ENCODE results near the gene KCNB1.

KCNB1 gene

DNA sequence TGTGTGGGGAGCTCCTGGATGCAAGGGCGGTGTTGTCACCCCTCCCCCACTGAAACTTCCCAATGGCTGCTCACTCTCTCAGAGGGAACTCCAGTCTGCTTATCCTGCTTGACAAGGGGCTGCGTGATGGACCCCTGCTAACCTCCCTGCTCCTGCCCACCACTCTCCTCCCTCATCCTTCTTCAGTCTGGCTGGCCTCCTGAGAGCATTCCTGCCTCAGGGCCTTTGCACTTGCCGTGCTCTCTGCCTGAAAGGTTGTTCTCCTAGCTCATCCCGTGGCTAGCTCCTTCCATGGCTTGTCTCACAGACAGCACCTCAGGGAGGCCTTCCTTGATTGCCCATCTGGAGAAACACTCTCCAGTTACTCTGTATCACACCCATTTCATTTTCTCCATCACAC is 130.7 kb downstream of the KCNB1 start:
- DNase-seq (ENCODE audit: low read depth), result no peak

DNA sequence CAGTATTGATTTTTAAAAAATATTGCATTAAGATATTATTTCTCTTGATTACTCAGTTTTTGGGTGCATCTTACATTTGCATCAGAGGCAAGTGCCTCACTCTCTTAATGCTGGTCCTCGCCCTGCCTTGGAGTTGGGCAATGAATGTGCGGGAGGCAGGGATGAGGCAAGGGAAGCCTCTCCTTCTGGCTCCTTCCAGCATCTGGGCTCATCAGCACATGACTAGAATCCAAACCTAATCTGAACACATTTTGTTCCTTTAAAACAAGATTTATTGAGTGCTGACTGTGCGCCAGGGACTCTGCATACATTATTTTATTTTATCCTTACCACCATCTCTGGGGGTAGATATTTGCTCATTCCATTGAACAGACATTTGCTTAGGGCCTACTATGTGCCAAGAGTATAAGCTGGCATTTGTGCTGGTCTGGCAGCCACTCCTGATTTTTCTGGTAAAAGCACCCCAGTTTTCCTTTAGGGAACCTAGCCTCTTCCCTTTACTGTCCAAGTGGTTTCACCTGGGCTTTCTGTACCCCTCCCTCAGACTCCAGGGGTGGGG is 132.7 kb downstream of the KCNB1 start:
- DNase-seq (ENCODE audit: low read depth), result peak; percentile 58

DNA sequence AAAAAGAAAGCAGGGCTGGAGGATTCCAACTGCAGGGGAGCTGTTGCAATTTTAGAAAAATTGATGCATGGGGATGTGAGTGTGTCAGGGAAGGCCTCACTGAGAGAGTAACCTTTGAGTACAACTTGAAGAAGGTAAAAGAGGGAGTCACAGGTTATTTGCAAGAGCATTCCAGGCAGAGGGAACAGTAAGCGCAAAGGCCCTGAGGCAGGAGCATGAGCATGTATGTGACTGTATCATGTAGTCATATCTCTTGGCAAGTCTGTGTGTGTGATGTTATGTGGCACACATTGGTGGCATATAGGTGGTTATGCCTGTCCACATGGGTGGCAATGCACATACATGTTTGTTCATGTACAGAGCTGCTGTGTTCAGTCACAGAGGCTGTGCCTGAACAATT is 133.4 kb downstream of the KCNB1 start:
- no peak for DNase-seq (ENCODE audit: low read depth)

DNA sequence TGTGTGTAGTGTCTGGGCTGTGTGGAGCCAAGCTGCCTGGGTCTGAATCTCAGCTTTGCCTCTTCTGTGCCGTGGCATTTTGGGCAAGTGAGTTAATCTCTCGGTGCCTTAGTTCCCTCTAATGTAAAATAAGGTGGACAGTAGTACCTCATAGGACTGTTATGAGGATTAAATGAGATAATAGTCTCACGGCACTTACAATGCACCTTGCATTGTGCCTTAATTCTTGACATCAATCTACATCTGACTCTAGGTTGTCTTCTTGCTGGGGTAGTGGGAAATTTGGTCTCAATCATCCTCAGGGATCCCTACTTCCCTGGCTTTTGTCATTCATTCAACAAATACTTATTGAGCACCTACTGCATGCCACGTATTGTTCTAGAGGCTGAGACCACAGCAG is 133.9 kb downstream of the KCNB1 start:
- DNase-seq (ENCODE audit: low read depth), result no peak

DNA sequence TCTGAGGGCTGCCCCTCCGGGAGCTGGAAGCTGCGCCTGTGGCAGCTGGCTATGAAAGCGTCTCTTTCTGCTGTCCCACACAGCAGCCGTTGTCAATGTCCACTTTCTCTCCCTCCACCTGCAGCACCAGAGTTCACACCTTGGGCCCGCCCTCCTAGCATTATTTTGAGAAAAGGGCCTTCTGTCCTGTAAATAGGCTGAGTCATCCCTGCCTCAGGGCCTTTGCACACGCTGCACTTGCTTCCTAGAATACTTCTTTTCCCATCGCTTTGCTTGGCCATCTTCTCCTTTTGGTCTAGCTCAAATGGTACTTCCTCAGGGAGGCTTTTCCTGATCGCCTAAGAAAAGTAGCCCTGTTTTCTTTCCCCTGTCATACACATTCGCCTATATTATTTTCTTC is 135.3 kb downstream of the KCNB1 start:
- no peak for DNase-seq (ENCODE audit: low read depth)

DNA sequence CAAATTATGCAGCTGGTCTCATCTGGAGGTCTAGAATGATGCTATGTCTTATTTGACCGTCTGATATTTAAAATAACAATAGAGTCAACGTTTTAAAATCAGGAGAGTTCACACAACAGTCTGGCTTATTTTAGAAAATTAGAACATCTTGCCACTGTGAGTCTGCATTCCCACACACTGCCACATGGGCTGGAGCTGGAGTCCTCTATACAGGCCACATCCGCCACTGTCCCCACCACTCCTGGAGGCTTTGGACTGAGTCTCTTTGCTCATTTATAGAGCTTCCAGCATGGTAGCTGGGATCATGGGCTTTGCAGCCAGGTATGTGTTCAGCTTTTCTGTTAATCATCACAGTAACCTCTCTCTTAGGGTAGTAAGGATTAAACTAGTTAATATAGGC is 135.8 kb downstream of the KCNB1 start:
- DNase-seq (ENCODE audit: low read depth), result no peak

DNA sequence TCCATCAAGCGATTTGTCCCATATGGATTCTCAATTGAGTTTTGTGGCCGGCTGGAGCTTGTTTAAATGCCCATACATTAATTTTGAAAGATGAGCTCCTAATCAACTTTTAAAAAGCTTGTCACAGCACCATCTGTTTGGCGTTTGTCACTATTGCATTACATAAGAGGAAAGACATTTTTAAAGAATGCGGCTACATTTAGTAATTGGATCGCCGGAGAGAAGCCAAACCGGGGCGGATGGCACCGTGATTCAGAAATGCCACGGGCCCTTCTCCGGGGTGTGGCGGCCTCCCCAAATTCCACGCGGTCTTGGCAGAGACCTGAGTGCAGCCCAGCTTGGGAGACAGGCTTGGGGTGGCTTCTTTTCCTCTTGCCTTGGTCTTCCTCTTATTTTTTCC is 136.9 kb downstream of the KCNB1 start:
- DNase-seq (ENCODE audit: low read depth), result no peak

DNA sequence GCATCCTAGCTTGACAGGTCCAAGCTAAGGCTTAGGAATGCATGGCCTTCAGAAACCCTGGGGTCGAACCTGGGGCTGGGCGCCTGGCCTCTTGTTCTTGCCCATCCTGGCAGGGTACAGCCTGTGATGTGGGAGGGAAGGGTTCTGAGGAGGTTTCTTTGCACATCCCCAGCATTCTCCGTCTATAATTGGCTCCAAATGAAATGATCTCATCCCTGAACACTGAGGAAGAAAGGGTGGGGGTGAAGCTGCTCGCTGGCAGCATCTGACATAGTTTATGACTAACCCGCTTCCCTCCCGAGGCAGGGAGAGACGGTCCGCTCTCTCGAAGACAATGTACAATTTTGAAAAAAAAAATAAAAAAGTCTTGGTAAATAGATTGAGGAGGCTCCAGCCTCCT is 137.5 kb downstream of the KCNB1 start:
- DNase-seq (ENCODE audit: low read depth), result peak; percentile 82

DNA sequence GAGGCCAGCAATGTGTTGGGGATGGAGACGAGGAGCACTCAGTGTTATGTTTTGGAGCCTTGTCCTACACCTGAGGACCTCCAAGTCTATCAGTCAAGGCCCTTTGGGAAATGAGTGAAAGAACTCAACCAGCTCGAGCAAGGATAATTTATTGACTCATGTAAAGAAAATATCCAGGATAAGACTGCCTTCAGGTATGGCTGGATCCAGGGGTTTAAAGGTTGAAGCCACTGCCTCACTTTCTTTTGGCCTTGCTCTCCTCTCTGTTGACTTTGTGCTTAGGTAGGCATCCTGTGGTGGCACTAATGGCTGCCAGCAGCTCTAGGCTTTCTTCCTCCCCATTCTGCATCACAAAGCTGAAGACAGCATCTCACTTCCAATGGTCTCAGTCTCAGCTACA is 138.3 kb downstream of the KCNB1 start:
- no peak for DNase-seq (ENCODE audit: low read depth)

DNA sequence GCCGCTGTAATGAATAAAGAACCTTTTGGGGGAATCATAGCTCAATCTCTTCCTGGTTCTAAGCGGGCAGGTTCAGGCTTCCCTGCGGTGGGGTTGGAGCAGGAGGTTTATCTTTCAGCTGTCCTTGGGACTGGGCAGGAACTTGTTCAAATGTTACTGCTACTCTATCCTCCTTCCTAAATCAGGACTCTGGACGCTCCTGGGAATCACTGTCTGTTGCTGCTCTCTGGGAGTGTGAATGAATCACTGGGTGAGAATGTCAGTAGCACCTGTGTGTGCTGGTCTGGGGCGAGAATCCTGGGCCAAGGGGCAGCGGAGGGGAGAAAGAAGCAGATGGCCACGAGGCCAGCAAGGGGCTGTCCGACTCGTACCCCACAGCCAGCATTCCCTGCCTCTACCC is 139.2 kb downstream of the KCNB1 start:
- DNase-seq (ENCODE audit: low read depth), result no peak

DNA sequence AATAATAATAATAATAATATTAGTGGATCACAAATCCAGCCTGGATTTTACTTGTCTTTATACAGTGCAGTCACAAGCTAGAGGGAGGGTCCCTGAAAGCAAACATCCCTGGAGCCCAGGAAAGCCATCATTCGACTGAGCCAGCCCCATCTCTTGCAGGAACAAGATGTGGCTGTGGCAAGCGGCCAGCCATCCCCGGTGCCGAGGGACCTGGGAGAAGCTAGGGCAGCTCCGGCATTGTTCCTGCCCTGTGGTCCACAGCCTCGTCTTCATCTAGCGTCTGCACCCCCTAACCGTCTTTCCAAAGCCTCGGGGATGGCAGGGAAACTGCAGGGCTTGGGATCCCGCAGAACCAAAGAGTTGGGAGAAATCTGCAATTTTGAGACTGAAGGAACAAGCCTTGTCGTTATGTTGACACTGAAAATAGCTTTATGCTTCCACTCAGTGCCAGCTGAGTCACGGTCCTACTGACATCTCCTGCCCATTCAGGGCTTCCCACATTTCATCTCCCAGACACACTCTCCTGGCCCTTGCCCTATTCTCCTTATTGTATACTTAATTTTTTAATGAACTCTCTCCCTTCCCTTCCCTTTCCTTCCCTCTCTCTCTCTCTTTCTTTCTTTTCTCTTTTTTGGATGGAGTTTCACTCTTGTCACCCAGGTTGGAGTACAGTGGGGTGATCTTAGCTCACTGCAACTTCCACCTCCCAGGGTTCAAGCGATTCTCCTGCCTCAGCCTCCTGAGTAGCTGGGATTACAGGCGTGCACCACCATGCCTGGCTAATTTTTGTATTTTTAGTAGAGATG is 142.1 kb downstream of the KCNB1 start:
- no peak for DNase-seq (ENCODE audit: low read depth)

DNA sequence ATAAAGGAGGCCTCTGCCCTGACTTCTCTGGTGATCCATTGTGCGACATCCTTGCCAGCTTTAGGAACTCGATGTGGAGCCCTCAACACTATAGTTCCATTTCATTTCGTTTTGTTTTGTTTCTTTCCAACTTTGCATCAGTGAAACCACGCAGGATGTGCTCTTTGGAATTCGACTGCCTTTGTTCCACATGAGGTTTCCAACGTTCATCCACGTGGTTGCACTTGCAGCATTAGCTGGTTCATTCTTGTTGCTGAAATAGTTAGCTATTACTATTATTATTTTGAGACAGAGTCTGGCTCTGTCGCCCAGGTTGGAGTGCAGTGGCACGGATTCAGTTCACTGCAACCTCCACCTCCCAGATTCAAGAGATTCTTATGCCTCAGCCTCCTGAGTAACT is 143.3 kb downstream of the KCNB1 start:
- no peak for DNase-seq (ENCODE audit: low read depth)

DNA sequence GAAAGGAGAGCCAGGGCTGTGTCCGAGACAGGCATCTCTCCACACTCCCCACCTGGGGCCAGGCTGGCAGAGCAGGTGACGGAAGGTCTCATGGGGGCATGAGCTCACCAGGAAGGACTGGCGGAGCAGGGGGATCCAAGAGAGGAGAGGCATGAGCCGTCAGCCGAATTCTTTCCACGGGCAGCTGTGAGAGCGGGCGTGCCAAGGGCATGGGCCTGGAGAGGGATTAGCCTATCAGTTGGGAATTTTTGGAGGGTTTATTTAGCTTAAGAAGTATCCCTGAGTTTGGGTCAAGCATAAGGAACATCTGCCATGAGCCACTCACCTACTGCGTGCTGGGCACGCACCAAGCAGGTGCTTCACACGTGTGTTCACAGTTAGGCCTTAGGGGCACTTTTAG is 144.4 kb downstream of the KCNB1 start:
- no peak for DNase-seq (ENCODE audit: low read depth)

DNA sequence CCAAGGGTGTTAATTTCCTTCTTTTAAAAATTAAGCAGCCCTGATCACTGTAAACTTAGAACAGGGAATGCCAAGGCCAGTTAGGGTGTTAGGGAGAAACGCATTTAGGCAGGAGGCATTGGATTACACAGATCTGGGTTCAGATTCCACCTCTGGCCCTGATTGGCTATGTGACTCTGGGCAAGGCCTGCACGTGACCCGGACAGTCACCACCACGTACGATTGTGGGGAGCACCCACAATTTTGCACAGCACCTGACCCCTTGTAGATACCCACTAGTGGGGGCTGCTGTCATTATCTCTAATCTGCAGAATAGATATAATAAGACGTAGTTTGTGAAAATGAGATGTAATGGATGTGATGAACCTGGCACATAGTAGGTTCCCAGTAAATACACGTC is 145.1 kb downstream of the KCNB1 start:
- DNase-seq (ENCODE audit: low read depth), result no peak

DNA sequence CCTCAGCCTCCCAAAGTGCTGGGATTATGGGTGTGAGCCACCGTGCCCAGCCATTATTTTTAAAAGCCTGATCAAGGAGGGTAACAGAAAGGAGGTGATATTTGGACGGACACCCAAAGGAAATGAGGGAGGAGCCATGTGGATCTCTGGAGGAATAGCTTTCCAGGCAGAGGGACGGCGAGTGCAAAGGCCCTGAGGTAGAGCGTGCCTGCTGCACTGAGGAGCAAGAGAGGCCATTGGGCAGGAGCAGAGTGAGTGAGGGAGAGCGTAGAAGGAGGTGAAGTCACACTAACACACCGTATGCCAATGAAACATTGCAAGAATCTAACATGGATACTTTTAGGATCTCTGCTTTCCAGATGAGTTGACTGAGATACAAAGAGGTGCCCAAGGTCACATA is 145.7 kb downstream of the KCNB1 start:
- no peak for DNase-seq (ENCODE audit: low read depth)

DNA sequence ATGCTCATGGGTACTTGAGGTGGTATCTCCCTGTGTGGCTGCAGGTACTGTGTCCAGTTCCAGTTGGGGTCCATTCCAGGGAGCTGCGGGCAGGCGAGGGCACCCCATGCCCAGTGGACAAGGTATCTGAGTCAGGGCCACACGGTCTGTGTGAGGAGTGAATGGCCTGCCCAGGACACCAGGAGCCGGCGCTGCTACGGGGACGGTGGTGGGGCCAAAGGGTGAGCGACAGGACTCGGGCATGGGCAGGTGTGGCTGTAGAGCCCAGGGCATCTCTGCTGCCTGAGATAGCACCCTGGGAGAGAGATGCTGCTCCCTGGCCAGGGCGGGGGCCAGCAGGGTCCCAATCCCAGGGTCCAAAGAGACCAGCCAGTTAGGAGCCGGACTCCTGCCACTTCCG is 147.0 kb downstream of the KCNB1 start:
- DNase-seq (ENCODE audit: low read depth), result no peak

DNA sequence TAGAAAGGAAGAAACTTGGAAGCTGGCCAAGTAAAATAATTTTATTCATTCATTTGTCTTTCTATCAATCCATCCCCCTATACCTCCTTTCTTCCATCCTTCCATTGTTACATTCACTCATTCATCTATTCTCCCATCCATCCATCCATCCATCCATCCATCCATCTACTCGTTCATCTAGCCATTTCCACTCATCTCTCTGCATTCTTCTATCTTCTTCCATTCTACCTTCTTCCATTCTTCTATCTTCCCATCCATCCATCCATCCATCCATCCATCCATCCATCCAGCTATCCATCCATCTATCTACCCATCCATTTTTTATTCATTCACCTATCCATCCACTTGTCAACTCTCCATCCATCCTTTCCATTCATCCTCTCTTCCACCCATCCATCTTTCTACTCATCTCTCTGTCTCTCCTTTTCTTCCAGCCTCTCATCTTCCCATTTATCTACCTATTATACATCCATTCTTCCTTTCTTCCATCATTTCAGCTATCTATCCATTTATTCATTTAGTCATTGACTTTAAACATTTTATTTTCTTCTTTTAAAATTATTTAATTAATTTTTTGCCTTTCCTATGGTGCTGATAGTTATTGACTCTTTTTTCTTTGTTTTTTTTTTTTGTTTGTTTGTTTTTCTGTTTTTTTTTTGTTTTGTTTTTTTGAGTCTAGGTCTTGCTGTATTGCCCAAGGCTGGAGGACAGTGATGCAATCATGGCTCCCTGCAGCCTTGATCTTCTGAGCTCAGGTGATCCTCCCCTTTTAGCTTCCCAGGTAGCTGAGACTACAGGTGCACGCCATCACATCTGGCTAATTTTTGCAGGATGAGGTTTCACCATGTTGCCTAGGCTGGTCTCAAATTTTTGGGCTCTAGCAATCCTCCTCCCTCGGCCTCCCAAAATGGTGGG is 151.5 kb downstream of the KCNB1 start:
- DNase-seq (ENCODE audit: low read depth), result no peak

DNA sequence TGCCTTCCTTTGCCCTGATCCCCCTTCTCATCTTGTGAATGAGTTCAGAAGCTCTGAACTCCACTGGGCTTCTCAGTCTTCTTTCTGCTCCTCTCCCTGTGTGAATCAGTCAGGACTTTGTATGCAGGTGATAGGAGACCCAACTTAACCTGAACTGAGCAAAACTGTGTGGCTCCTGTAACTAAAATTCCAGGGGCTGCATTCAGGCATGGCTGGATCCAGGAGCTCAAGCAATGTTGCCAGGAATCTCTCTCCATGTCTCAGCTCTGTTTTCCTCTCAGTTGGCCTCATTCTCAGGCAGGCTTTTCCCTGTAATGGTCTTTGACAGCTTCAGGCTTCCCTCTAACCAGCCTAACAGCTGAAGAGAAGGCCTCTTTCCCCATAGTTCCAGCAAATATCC is 153.7 kb downstream of the KCNB1 start:
- DNase-seq (ENCODE audit: low read depth), result no peak

DNA sequence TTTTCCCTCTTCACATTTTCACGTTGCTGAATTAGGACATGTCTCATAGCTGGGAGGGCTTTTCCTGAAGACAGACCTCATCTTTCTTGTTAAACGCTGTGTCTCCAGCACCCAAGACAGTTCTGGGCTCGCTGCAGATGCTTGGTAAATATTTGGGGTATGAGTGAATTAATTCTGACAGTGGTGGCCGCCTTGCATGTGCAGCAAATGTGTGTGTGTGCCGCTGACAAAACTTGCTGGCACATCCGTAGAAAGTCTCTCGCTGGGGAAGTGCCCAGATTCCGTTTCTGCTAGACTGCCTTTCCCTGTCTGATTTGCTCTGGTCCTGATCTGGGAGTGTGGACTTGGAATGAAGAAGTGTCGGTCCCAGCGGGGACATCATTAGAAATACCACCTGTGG is 156.4 kb downstream of the KCNB1 start:
- no peak for DNase-seq (ENCODE audit: low read depth)

DNA sequence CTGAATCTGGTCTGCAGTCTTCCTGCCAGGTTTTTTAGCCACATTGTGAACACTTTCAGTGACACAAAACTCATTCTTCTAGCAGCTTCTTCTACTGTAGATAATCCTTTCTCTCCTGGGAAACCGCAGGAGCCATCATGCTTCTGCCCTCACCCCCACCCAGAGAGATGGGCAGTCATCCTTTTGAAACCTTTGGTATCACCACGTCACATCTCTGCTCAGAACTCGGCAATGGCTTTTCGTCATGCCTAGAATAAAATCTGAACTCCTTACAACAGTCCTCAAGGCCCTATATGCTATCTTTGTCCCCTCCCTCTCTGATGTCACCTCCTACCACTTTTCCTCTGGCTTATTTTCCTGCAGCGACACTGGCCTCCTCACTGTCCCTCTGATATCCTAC is 158.2 kb downstream of the KCNB1 start:
- no peak for DNase-seq (ENCODE audit: low read depth)

DNA sequence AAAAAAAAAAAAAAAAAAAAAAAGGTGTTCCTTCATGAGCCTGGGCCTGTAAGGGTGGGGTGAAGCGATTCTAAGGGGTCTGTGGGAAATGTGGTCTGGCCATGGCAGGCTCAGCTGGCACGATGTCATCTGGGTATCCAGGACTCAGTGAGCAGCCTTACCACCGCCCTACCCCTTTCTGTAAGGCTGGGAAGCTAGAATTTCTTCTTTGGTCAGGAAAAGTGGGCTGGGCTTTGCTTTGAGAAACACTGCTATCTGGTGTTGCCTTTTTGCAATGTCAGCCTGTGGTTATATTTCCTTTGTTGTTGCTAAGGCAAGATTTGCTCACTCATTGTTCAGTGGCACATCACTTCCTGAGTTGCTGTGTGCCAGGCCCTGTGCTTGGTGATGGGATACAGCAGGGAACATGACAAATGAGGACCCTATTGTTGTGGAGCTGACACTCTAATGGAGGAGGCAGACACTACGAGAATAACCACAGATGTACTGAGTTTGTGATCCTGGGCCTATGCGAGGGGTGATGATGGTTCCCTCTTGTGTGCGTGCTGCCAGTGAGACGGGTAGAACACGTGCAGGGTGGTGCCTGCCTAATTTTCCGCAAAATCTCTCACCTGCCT is 158.7 kb downstream of the KCNB1 start:
- DNase-seq (ENCODE audit: low read depth), result peak; percentile 86

DNA sequence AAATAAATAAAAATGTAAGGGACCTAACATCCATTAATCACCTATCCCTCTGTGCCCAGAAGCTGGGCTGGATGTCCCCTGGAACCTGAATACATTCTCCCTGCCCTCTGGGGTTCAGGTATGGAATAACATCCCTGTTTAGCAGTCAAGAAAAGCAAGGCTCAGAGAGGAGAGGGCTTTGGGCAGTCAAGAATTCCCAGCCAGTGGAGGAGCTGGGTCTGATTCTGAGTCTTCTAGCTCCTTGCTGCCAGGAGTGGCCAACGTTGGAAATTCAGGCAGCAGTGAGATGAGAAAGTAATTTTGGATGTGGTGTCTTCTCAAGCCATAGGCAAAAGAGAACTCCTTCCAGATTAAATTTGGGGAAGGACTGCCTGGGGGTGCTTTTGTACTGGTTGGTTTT is 162.0 kb downstream of the KCNB1 start:
- peak; percentile 55 for DNase-seq (ENCODE audit: low read depth)

All from amniotic epithelial cell (primary cell).